ENCODE results near the gene MYO16. TPM values are rescaled to one million over a fixed set of nuclear protein-coding genes. Genes with fewer than 3 reads are reported as not detected.
"Not testable (repeated sequence)": the region's sequence is repeated elsewhere in the genome, so short reads cannot be mapped to it uniquely, and the experiment has no call there.

The MYO16 gene
- total and polyA plus RNA-seq, 4 experiments from 2014 or later = 0.54 to 14.9 (median 6.3) TPM

DNA sequence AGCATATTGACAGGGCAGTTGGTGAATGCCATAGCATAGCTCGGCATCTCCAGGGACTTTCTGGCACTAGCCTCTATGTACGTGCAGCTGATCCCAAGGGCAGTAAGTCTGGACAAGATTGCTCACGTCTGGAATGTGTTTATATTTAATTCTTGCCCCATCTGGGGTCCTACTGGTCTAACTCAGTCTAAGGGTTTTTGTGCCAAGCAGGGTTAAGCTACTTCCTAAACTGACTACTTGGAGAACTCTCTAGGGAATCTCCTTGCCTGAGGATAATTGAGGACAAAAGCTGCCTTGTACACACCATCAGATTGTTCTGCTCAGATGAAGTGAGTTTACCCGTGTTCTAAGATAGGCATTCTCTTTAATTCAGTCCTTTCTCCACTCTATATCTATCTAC, 358.1 kb downstream of the MYO16 start:
- no peaks in the 10 kb centered on the region for H3K27me3 ChIP-seq (ENCODE audit: insufficient read depth, low read length)
- H3K9me3 ChIP-seq (ENCODE audit: control insufficient read depth in 1 of 2, low read length in 2 of 2) = no peaks in the 10 kb centered on the region
- Mint-ChIP-seq H3K4me1 (no peaks in the 10 kb centered on the region), H3K9me3 (no peaks in the 10 kb centered on the region), H3K27me3 (peaks cover 2 to 5% of the 10 kb centered on the region in 2 donors), H3K27ac (no peak overlapping the region), H3K4me3 (no peak overlapping the region), H3K36me3 (peaks cover 0 to 3% of the 10 kb centered on the region in 2 donors)
- ChIA-PET POLR2A (ENCODE audit: partially characterized antibody) (no interaction called here), CTCF (ENCODE audit: partially characterized antibody) (no interaction called here)
- H3K27ac ChIP-seq (ENCODE audit: low read depth, low read length) = no peak overlapping the region
- no peak overlapping the region for H3K4me3 ChIP-seq (ENCODE audit: low read length in 2 of 2)
- intact Hi-C loops (cut with micrococcal nuclease) = no loop called here
- no peaks in the 10 kb centered on the region for H3K4me1 ChIP-seq (ENCODE audit: insufficient read depth, low read length)
- H3K36me3 ChIP-seq (ENCODE audit: insufficient read depth, low read length) = no peaks in the 10 kb centered on the region
- DNase-seq = no peak

DNA sequence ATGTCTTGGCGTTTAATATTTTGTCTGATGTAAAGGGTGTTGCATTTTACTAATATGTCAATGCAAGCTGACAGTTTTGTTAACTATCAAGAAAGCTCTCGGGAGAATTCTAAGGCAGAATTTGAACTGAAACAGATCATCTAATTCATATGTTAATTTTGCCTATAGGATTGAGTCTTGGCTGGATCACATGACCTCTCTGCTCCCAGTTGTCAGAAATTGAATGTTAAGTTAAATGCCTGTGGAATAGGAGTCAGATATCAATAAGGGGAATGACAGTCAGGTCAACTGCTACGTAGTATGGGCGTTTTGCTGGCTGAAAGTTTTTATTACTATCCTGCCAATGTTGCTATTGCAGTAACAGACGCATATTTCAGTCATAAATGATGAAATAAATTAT, 358.5 kb downstream of the MYO16 start:
- peaks cover 2 to 5% of the 10 kb centered on the region in 2 donors for H3K27me3 Mint-ChIP-seq
- POLR2A ChIA-PET (ENCODE audit: partially characterized antibody) = no interaction called here
- no peak overlapping the region for H3K4me3 Mint-ChIP-seq
- H3K4me1 Mint-ChIP-seq = no peaks in the 10 kb centered on the region
- H3K36me3 Mint-ChIP-seq = peaks cover 0 to 3% of the 10 kb centered on the region in 2 donors
- H3K27ac Mint-ChIP-seq = no peak overlapping the region
- H3K4me3 ChIP-seq (ENCODE audit: low read length in 2 of 2) = no peak overlapping the region
- no peaks in the 10 kb centered on the region for H3K36me3 ChIP-seq (ENCODE audit: insufficient read depth, low read length)
- intact Hi-C loops (cut with micrococcal nuclease) = no loop called here
- no peaks in the 10 kb centered on the region for H3K27me3 ChIP-seq (ENCODE audit: insufficient read depth, low read length)
- no peaks in the 10 kb centered on the region for H3K9me3 Mint-ChIP-seq
- H3K4me1 ChIP-seq (ENCODE audit: insufficient read depth, low read length) = no peaks in the 10 kb centered on the region
- H3K27ac ChIP-seq (ENCODE audit: low read depth, low read length) = no peak overlapping the region
- CTCF ChIA-PET (ENCODE audit: partially characterized antibody) = no interaction called here
- no peaks in the 10 kb centered on the region for H3K9me3 ChIP-seq (ENCODE audit: control insufficient read depth in 1 of 2, low read length in 2 of 2)
- DNase-seq = no peak

GRCh38 chr13:108991416-108991815, 362.0 kb downstream of the MYO16 start:
- H3K4me3 Mint-ChIP-seq; intact Hi-C loops (cut with micrococcal nuclease); H3K27me3 Mint-ChIP-seq; H3K9me3 ChIP-seq (ENCODE audit: control insufficient read depth in 1 of 2, low read length in 2 of 2); H3K36me3 Mint-ChIP-seq; CTCF ChIA-PET (ENCODE audit: partially characterized antibody); H3K27me3 ChIP-seq (ENCODE audit: insufficient read depth, low read length); H3K27ac ChIP-seq (ENCODE audit: low read depth, low read length); H3K27ac Mint-ChIP-seq; DNase-seq; H3K4me1 Mint-ChIP-seq; POLR2A ChIA-PET (ENCODE audit: partially characterized antibody); H3K4me3 ChIP-seq (ENCODE audit: low read length in 2 of 2); H3K9me3 Mint-ChIP-seq; H3K36me3 ChIP-seq (ENCODE audit: insufficient read depth, low read length); H3K4me1 ChIP-seq (ENCODE audit: insufficient read depth, low read length): not testable (repeated sequence)

DNA sequence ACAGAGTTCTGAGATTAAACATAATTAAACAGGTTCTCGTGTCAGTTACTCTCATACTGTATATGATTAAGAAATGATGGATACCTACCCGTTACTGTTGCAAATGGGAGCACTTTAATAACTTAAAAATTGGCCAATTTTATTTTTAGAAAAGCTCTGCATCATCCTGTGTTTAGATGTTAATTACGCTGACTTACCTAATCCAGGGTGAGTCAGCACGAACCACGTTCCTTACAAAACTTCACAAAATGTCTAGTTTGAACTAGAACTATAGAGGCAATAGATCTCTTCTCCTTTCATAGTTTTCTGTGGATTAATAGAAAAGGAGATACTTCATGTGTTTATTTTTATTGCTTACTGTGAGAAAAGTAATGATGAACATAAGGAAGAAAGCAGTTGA, 363.9 kb downstream of the MYO16 start:
- Histone ChIP-seq H3K27ac (ENCODE audit: low read depth, low read length) (no peak overlapping the region), H3K4me3 (ENCODE audit: low read length in 2 of 2) (no peak overlapping the region), H3K27me3 (ENCODE audit: insufficient read depth, low read length) (no peaks in the 10 kb centered on the region), H3K4me1 (ENCODE audit: insufficient read depth, low read length) (no peaks in the 10 kb centered on the region), H3K9me3 (ENCODE audit: control insufficient read depth in 1 of 2, low read length in 2 of 2) (no peaks in the 10 kb centered on the region), H3K36me3 (ENCODE audit: insufficient read depth, low read length) (no peaks in the 10 kb centered on the region)
- intact Hi-C loops (cut with micrococcal nuclease) = no loop called here
- Mint-ChIP-seq H3K9me3 (no peaks in the 10 kb centered on the region), H3K27me3 (no peaks in the 10 kb centered on the region), H3K36me3 (no peaks in the 10 kb centered on the region), H3K27ac (no peak overlapping the region), H3K4me1 (no peaks in the 10 kb centered on the region), H3K4me3 (no peak overlapping the region)
- ChIA-PET POLR2A (ENCODE audit: partially characterized antibody) (no interaction called here), CTCF (ENCODE audit: partially characterized antibody) (no interaction called here)
- no peak for DNase-seq

DNA sequence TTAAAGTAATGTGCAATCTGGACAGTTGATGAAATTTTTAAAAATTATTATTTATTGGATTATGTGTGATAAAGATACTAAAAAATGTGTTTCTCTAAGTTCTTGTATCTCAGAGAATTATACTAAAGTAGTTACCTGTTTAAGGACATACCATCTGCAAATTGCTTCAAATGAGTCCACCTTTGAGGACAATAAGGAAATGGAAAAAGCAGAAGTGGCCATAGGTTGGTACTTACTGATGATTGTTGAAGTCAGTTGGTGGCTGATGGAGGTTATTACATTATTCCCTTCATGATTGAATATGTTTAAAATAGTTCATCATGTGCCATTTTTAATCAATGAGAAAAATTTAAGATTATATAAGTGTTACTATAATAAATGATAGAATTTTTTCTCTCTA, 367.0 kb downstream of the MYO16 start:
- Histone ChIP-seq H3K36me3 (ENCODE audit: insufficient read depth, low read length) (no peaks in the 10 kb centered on the region), H3K27me3 (ENCODE audit: insufficient read depth, low read length) (no peaks in the 10 kb centered on the region), H3K4me1 (ENCODE audit: insufficient read depth, low read length) (no peaks in the 10 kb centered on the region), H3K27ac (ENCODE audit: low read depth, low read length) (no peak overlapping the region), H3K9me3 (ENCODE audit: control insufficient read depth in 1 of 2, low read length in 2 of 2) (no peaks in the 10 kb centered on the region), H3K4me3 (ENCODE audit: low read length in 2 of 2) (no peak overlapping the region)
- ChIA-PET CTCF (ENCODE audit: partially characterized antibody) (no interaction called here), POLR2A (ENCODE audit: partially characterized antibody) (no interaction called here)
- no peaks in the 10 kb centered on the region for H3K27me3 Mint-ChIP-seq
- no peak overlapping the region for H3K4me3 Mint-ChIP-seq
- intact Hi-C loops (cut with micrococcal nuclease) = no loop called here
- DNase-seq = no peak
- H3K9me3 Mint-ChIP-seq = no peaks in the 10 kb centered on the region
- no peak overlapping the region for H3K27ac Mint-ChIP-seq
- no peaks in the 10 kb centered on the region for H3K4me1 Mint-ChIP-seq
- no peaks in the 10 kb centered on the region for H3K36me3 Mint-ChIP-seq

GRCh38 chr13:109000207-109000606, 370.8 kb downstream of the MYO16 start:
- Mint-ChIP-seq H3K27me3 (no peaks in the 10 kb centered on the region), H3K27ac (no peak overlapping the region), H3K36me3 (no peaks in the 10 kb centered on the region), H3K4me3 (no peak overlapping the region), H3K9me3 (no peaks in the 10 kb centered on the region), H3K4me1 (no peaks in the 10 kb centered on the region)
- H3K27me3 ChIP-seq (ENCODE audit: insufficient read depth, low read length) = no peaks in the 10 kb centered on the region
- no peak overlapping the region for H3K27ac ChIP-seq (ENCODE audit: low read depth, low read length)
- CTCF ChIA-PET (ENCODE audit: partially characterized antibody) = interaction anchor here (1.1 kb wide), 1 partner anchor 10 kb away, joined by 4 read pairs; no protein-coding TSS in a partner anchor
- H3K9me3 ChIP-seq (ENCODE audit: control insufficient read depth in 1 of 2, low read length in 2 of 2) = no peaks in the 10 kb centered on the region
- H3K4me3 ChIP-seq (ENCODE audit: low read length in 2 of 2) = no peak overlapping the region
- no peak for DNase-seq
- POLR2A ChIA-PET (ENCODE audit: partially characterized antibody) = no interaction called here
- H3K36me3 ChIP-seq (ENCODE audit: insufficient read depth, low read length) = no peaks in the 10 kb centered on the region
- H3K4me1 ChIP-seq (ENCODE audit: insufficient read depth, low read length) = no peaks in the 10 kb centered on the region
- intact Hi-C loops (cut with micrococcal nuclease) = no loop called here

- intact Hi-C loops (cut with micrococcal nuclease) = no loop called here
- Mint-ChIP-seq H3K9me3 (no peaks in the 10 kb centered on the region), H3K4me1 (no peaks in the 10 kb centered on the region), H3K4me3 (no peak overlapping the region), H3K27me3 (peaks cover 0 to 2% of the 10 kb centered on the region in 2 donors), H3K36me3 (no peaks in the 10 kb centered on the region), H3K27ac (no peak overlapping the region)
- no peaks in the 10 kb centered on the region for H3K36me3 ChIP-seq (ENCODE audit: insufficient read depth, low read length)
- no peaks in the 10 kb centered on the region for H3K27me3 ChIP-seq (ENCODE audit: insufficient read depth, low read length)
- POLR2A ChIA-PET (ENCODE audit: partially characterized antibody) = no interaction called here
- H3K4me3 ChIP-seq (ENCODE audit: low read length in 2 of 2) = no peak overlapping the region
- H3K9me3 ChIP-seq (ENCODE audit: control insufficient read depth in 1 of 2, low read length in 2 of 2) = no peaks in the 10 kb centered on the region
- H3K4me1 ChIP-seq (ENCODE audit: insufficient read depth, low read length) = no peaks in the 10 kb centered on the region
- DNase-seq = no peak
- no peak overlapping the region for H3K27ac ChIP-seq (ENCODE audit: low read depth, low read length)
- CTCF ChIA-PET (ENCODE audit: partially characterized antibody) = no interaction called here
Observed at GRCh38 chr13:109002934-109003333, 373.5 kb downstream of the MYO16 start.

DNA sequence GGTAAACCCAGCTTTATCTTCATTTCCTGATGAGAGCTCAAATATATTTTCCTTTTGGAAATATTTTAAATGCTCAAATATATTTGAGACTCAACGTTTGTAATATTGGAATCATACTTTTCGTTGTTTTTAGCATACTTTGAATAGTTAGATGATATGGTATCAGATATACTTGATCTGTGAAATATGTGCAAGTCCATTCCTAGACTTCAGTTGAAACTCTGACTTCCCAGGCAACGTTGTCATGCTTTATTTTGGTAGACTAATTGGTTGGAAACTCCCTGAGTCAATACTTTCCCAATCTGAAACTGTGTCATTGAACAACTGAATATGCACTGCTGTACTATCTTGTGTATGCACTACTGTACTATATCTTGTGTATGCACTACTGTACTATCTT, 378.5 kb downstream of the MYO16 start:
- Mint-ChIP-seq H3K4me1 (no peaks in the 10 kb centered on the region), H3K27me3 (peaks cover 0 to 2% of the 10 kb centered on the region in 2 donors), H3K4me3 (no peak overlapping the region), H3K27ac (no peak overlapping the region), H3K9me3 (no peaks in the 10 kb centered on the region), H3K36me3 (peaks cover 0 to 2% of the 10 kb centered on the region in 2 donors)
- ChIA-PET CTCF (ENCODE audit: partially characterized antibody) (no interaction called here), POLR2A (ENCODE audit: partially characterized antibody) (no interaction called here)
- no peak for DNase-seq
- intact Hi-C loops (cut with micrococcal nuclease) = no loop called here
- no peaks in the 10 kb centered on the region for H3K36me3 ChIP-seq (ENCODE audit: insufficient read depth, low read length)
- no peaks in the 10 kb centered on the region for H3K4me1 ChIP-seq (ENCODE audit: insufficient read depth, low read length)
- H3K9me3 ChIP-seq (ENCODE audit: control insufficient read depth in 1 of 2, low read length in 2 of 2) = no peaks in the 10 kb centered on the region
- H3K4me3 ChIP-seq (ENCODE audit: low read length in 2 of 2) = no peak overlapping the region
- no peak overlapping the region for H3K27ac ChIP-seq (ENCODE audit: low read depth, low read length)
- no peaks in the 10 kb centered on the region for H3K27me3 ChIP-seq (ENCODE audit: insufficient read depth, low read length)

Data from CD4-positive, alpha-beta memory T cell (primary cell).